ENCODE data around the gene LIME1.

DNA sequence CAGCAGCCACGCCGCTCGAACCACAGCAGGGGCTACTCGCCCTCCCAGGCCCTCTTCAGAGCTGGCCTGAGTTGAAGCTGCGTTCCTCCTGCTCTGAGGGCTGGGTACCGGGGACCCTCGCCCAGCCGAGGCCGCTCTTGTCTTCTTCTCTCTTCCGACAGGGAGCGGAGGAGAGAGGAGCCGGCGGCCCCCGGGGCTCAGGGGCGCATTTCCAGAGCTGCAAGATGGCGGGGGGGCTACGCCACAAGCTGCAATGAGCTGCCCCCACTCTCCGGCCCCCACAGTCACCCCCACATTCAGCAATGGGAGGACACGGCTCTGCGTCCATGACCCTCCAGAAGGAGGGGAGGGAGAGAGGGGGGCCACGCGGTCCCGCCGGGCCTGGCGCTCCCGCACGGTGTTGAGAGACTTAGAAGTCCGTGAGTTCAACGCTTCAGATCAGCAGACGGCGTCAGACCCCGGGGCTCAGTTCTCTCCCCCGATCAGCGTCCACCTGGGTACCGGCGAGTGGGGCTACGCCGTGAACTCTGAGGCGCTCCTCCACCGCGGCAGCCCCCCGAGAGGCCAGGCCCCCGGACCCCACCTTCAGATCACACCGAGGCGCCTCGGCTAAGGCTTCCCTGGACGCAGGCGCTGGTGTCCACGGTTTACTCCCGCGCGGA lies 34.7 kb downstream of the LIME1 start:
- TF ChIP-seq, protein P1, sequence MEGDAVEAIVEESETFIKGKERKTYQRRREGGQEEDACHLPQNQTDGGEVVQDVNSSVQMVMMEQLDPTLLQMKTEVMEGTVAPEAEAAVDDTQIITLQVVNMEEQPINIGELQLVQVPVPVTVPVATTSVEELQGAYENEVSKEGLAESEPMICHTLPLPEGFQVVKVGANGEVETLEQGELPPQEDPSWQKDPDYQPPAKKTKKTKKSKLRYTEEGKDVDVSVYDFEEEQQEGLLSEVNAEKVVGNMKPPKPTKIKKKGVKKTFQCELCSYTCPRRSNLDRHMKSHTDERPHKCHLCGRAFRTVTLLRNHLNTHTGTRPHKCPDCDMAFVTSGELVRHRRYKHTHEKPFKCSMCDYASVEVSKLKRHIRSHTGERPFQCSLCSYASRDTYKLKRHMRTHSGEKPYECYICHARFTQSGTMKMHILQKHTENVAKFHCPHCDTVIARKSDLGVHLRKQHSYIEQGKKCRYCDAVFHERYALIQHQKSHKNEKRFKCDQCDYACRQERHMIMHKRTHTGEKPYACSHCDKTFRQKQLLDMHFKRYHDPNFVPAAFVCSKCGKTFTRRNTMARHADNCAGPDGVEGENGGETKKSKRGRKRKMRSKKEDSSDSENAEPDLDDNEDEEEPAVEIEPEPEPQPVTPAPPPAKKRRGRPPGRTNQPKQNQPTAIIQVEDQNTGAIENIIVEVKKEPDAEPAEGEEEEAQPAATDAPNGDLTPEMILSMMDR (IDR thresholded peaks at IDR 0.05), result no peak
- TF ChIP-seq POLR2A (IDR thresholded peaks at IDR 0.05), result no peak
